Mucosa of descending colon (tissue), 3 donors: Measurements from ENCODE around the gene TCTN2. TPM values are rescaled to one million over a fixed set of nuclear protein-coding genes. Genes with fewer than 3 reads are reported as not detected.

ENCODE experiments used
- ATAC-seq: fragments of 200-7000 bp; cut with Tn5 transposase; one replicate; pipeline ENCODE4 v1.9.1; 2020; ENCODE audit warnings: mild to moderate bottlenecking, moderate library complexity
- DNase-seq, 3 donors: peaks; one replicate each; pipeline ENCODE4 v3.0.0-alpha.2; 2020
- H3K36me3 ChIP-seq: fragments of 200-600 bp; one replicate; pipeline ENCODE4 v1.8.0; 2021; ENCODE audit warnings: low read depth, mild to moderate bottlenecking
- H3K4me1 ChIP-seq: fragments of 200-600 bp; one replicate; pipeline ENCODE4 v1.8.0; 2021; ENCODE audit warnings: low read depth, mild to moderate bottlenecking
- H3K4me3 ChIP-seq: fragments of 200-600 bp; one replicate; pipeline ENCODE4 v1.8.0; 2021; ENCODE audit warnings: mild to moderate bottlenecking
- H3K9me3 ChIP-seq: fragments of 200-600 bp; one replicate; pipeline ENCODE4 v1.8.0; 2021; ENCODE audit warnings: mild to moderate bottlenecking
- CTCF ChIP-seq: fragments of 200-600 bp; IDR thresholded peaks from one replicate; pipeline ENCODE4 v1.8.0; 2022; ENCODE audit warnings: antibody characterized with exemption, mild to moderate bottlenecking
- intact Hi-C, 2 donors: fragments of 100-400 bp; cut with DNase I in 1 of 2; cut with micrococcal nuclease in 1 of 2; formaldehyde crosslinking; loops; one replicate each; pipeline versions ENCODE4 v1.11.0 to v1.11.1; 2022; cut with DNase I, micrococcal nuclease
- total RNA-seq, 3 donors: library from RNA; stranded (reverse); fragmentation: NEBNext Ultra II Directional in 2 of 3; extraction: Animal tissue kit (Norgen Biotek cat#: 25700) in 2 of 3; gene quantifications; one replicate each; pipeline versions ENCODE4 v1.2.1 to v1.2.4, GENCODE V29; 2021 to 2023
- donor health status: DM: no; HTN: no; CAD: no; lungs with moderate emphysema.
- donor health status: DM: no; HTN: no; CAD: no.
- donor health status: DM: no; HTN: yes; CAD: no.

The TCTN2 gene
- total RNA-seq, 3 donors from 2014 or later, result 5.2 to 9.0 (median 6.2) TPM

- H3K9me3 ChIP-seq, result no peaks in the 10 kb centered on the region
- peak overlapping the region; percentile 99 for H3K4me3 ChIP-seq
- peak in 1 of 3 donors; percentile 12 for DNase-seq
- intact Hi-C loops, result no loop called here
- TF ChIP-seq CTCF, result no peak
- H3K36me3 ChIP-seq, result no peaks in the 10 kb centered on the region
- peaks cover 22% of the 10 kb centered on the region for H3K4me1 ChIP-seq
- no peak for ATAC-seq
These were observed 41.9 kb downstream of the TCTN2 start for GRCh38 chr12:123712780-123713319.

- H3K4me1 ChIP-seq, result peaks cover 22% of the 10 kb centered on the region
- ATAC-seq, result peak; percentile 72
- no peak overlapping the region for H3K4me3 ChIP-seq
- no peaks in the 10 kb centered on the region for H3K36me3 ChIP-seq
- intact Hi-C loops, result no loop called here
- no peak for TF ChIP-seq CTCF
- H3K9me3 ChIP-seq, result no peaks in the 10 kb centered on the region
- DNase-seq, result peak in 2 of 3 donors; percentile 35 to 51
These were observed 42.5 kb downstream of the TCTN2 start for GRCh38 chr12:123713398-123713797.

GRCh38 chr12:123713823-123714585 lies 43.1 kb downstream of the TCTN2 start:
- H3K36me3 ChIP-seq, result no peaks in the 10 kb centered on the region
- H3K4me1 ChIP-seq, result peaks cover 22% of the 10 kb centered on the region
- ATAC-seq, result peak; percentile 17
- H3K9me3 ChIP-seq, result no peaks in the 10 kb centered on the region
- no peak overlapping the region for H3K4me3 ChIP-seq
- intact Hi-C loops, result no loop called here
- TF ChIP-seq CTCF, result no peak
- DNase-seq, result peak in 2 of 3 donors; percentile 32 to 34

GRCh38 chr12:123715195-123715594 lies 44.3 kb downstream of the TCTN2 start:
- no peak for TF ChIP-seq CTCF
- intact Hi-C loops, result no loop called here

GRCh38 chr12:123717350-123717749 lies 46.4 kb downstream of the TCTN2 start:
- no peaks in the 10 kb centered on the region for H3K36me3 ChIP-seq
- no peaks in the 10 kb centered on the region for H3K9me3 ChIP-seq
- ATAC-seq (no peak), DNase-seq (no peak)
- intact Hi-C loops, result no loop called here
- peaks cover 28% of the 10 kb centered on the region for H3K4me1 ChIP-seq
- H3K4me3 ChIP-seq, result no peak overlapping the region
- TF ChIP-seq CTCF, result no peak

More at GRCh38 chr12:123715195-123715594, 44.3 kb downstream of the TCTN2 start:
- H3K4me3 ChIP-seq, result no peak overlapping the region
- H3K9me3 ChIP-seq, result no peaks in the 10 kb centered on the region
- no peak for DNase-seq
- H3K4me1 ChIP-seq, result peaks cover 22% of the 10 kb centered on the region
- H3K36me3 ChIP-seq, result no peaks in the 10 kb centered on the region
- ATAC-seq, result no peak
